Upper lobe of left lung (tissue), 6 donors: ENCODE measurements around the gene NBR1. TPM values are rescaled to one million over a fixed set of nuclear protein-coding genes. Genes with fewer than 3 reads are reported as not detected.

Source experiments
- ATAC-seq, 2 donors: fragments of 200-7000 bp; cut with Tn5 transposase; one replicate each; pipeline ENCODE4 v1.9.1; 2022; ENCODE audit warnings: mild to moderate bottlenecking in 2 of 2, moderate library complexity in 2 of 2; ENCODE audit not compliant: low FRiP score in 2 of 2
- DNase-seq, 2 donors: peaks; one replicate each; pipeline ENCODE4 v3.0.0-alpha.2; 2019 to 2020
- H3K27ac ChIP-seq, 4 donors: fragments of 200-600 bp; sonication (generic); one replicate each; pipeline ENCODE4 v1.5.1; 2016 to 2019
- H3K27me3 ChIP-seq, 4 donors: fragments of 200-600 bp; sonication (generic); one replicate each; pipeline ENCODE4 v1.5.1; 2017 to 2019
- H3K36me3 ChIP-seq, 4 donors: fragments of 200-600 bp; sonication (generic); one replicate each; pipeline ENCODE4 v1.5.1; 2016 to 2019
- H3K4me1 ChIP-seq, 4 donors: fragments of 200-600 bp; sonication (generic); one replicate each; pipeline ENCODE4 v1.5.1; 2018 to 2019
- H3K4me3 ChIP-seq, 4 donors: fragments of 200-600 bp; sonication (generic); one replicate each; pipeline ENCODE4 v1.5.1; 2017 to 2019; ENCODE audit warnings: mild to moderate bottlenecking in 2 of 4, moderate library complexity in 1 of 4
- H3K9me3 ChIP-seq, 4 donors: fragments of 200-600 bp; sonication (generic); one replicate each; pipeline ENCODE4 v1.5.1; 2018 to 2019
- CTCF ChIP-seq, 6 experiments: fragments of 450-650 bp in 4 of 6; fragments of 200-600 bp in 2 of 6; sonication (generic) in 2 of 6; IDR thresholded peaks; one replicate each; pipeline ENCODE4 v1.5.1; 2016 to 2019; ENCODE audit warnings: antibody characterized with exemption in 6 of 6
- EP300 ChIP-seq, 4 donors: sonication (generic); formaldehyde crosslinking; IDR thresholded peaks; one replicate each; pipeline ENCODE4 v1.5.1; 2017; ENCODE audit warnings: antibody characterized with exemption in 4 of 4, control low read depth in 2 of 4
- POLR2A ChIP-seq, 4 donors: fragments of 450-650 bp; IDR thresholded peaks; one replicate each; pipeline ENCODE4 v1.5.1; 2016 to 2017; ENCODE audit warnings: antibody characterized with exemption in 4 of 4, mild to moderate bottlenecking in 2 of 4
- POLR2AphosphoS5 ChIP-seq, 2 donors: sonication (generic); formaldehyde crosslinking; IDR thresholded peaks; one replicate each; pipeline ENCODE4 v1.5.1; 2017; ENCODE audit warnings: antibody characterized with exemption in 2 of 2
- WGBS, 2 donors: methylation state at CpG; one replicate each; pipeline ENCODE4 v1.1.5; 2017 to 2018; 5-methylcytosine and 5-hydroxymethylcytosine counted together
- total RNA-seq, 6 donors: library from RNA; depleted of rRNA in 4 of 6; stranded (reverse); fragments of >200 nt in 4 of 6; gene quantifications; one replicate each; pipeline versions ENCODE4 v1.1.0 to v1.2.1, GENCODE V29; 2016 to 2021
- donor health status: DM: no; HTN: no; CAD: no; lungs with moderate emphysema.
- donor health status: DM: no; HTN: yes; CAD: no; lungs with severe emphysema.

The NBR1 gene
- total RNA-seq, 6 donors from 2014 or later: 52.4 to 95.5 (median 76.5) TPM

- 1% methylated on average over 26 to 27 of the region's 27 CpGs for WGBS, 2 donors
- Histone ChIP-seq H3K27me3 (no peaks in the 10 kb centered on the region), H3K36me3 (no peaks in the 10 kb centered on the region), H3K4me3 (peak overlapping the region; percentile 60 to 86 (median 72)), H3K4me1 (peaks cover 40 to 50% (median 44%) of the 10 kb centered on the region in 4 donors), H3K27ac (peak overlapping the region; percentile 91 to 98 (median 96)), H3K9me3 (no peaks in the 10 kb centered on the region)
- ATAC-seq (peak; percentile 94 to 98), DNase-seq (peak in 1 of 2 donors; percentile 96)
- peak in 1 of 4 donors; percentile 54 for TF ChIP-seq POLR2A (IDR thresholded peaks at IDR 0.05)
- TF ChIP-seq POLR2AphosphoS5 (IDR thresholded peaks at IDR 0.05): peak; percentile 63 to 79
- TF ChIP-seq CTCF (IDR thresholded peaks at IDR 0.05): peak in 1 of 6 experiments; percentile 4
- TF ChIP-seq EP300 (IDR thresholded peaks at IDR 0.05): peak in 2 of 4 donors; percentile 2 to 11
Observed at GRCh38 chr17:43170140-43170765, 761 bp upstream of the NBR1 start.

DNA sequence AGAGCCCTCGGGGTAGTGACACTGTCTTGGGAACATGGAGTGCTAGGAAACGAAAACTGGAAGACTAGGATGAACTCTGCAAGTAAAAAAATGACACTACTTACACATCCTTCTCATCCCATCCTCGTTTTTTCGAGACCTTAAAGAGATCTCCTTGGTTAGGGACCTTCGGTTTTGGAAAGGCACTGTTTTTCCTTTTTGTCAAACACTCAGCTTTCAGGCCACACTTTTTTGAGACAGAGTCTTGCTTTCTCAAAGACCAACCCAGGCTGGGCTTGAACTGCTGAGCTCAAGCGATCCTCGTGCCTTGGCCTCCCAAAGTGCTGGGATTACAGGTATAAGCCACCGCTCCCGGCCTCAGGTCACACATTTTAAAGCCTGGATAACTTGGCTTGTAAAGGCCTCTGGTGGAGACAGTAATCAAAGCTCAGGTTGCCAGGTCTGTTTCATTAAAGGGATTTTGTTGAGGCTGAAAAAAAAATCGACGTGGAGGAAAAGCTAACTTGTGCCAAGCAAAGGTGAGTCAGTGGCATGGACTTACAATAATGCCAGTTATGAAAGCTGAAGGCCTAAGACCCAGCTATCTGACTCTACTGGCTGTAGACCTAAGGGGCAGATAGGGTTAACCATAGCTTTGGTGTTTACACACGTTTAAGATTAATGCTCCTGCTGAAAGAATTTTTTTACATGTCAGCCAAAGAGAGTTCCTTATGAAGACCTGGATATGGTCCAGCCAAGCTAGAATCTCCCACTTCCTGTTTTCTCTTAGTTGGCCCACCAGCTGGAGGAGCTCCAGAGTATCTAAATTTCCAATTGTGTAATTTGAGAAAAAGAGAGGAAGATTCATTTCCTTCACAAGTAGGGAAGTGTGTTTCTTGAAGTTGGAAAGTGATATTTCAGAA is 823 bp downstream of the NBR1 start:
- Histone ChIP-seq H3K27me3 (no peaks in the 10 kb centered on the region), H3K36me3 (peaks cover 6 to 13% (median 10%) of the 10 kb centered on the region in 4 donors), H3K27ac (peak overlapping the region; percentile 91 to 98 (median 96)), H3K4me1 (peaks cover 48 to 66% (median 58%) of the 10 kb centered on the region in 4 donors), H3K9me3 (no peaks in the 10 kb centered on the region), H3K4me3 (peak overlapping the region; percentile 62 to 86 (median 76))
- ATAC-seq (peak in 1 of 2 donors; percentile 16), DNase-seq (peak in 1 of 2 donors; percentile 54)
- TF ChIP-seq EP300 (IDR thresholded peaks at IDR 0.05) (no peak), POLR2A (IDR thresholded peaks at IDR 0.05) (no peak), CTCF (IDR thresholded peaks at IDR 0.05) (peak in 2 of 6 experiments; percentile 19 to 21), POLR2AphosphoS5 (IDR thresholded peaks at IDR 0.05) (peak in 1 of 2 donors; percentile 35)
- WGBS, 2 donors: 6 to 7% methylated on average over 12 of the region's 12 CpGs

DNA sequence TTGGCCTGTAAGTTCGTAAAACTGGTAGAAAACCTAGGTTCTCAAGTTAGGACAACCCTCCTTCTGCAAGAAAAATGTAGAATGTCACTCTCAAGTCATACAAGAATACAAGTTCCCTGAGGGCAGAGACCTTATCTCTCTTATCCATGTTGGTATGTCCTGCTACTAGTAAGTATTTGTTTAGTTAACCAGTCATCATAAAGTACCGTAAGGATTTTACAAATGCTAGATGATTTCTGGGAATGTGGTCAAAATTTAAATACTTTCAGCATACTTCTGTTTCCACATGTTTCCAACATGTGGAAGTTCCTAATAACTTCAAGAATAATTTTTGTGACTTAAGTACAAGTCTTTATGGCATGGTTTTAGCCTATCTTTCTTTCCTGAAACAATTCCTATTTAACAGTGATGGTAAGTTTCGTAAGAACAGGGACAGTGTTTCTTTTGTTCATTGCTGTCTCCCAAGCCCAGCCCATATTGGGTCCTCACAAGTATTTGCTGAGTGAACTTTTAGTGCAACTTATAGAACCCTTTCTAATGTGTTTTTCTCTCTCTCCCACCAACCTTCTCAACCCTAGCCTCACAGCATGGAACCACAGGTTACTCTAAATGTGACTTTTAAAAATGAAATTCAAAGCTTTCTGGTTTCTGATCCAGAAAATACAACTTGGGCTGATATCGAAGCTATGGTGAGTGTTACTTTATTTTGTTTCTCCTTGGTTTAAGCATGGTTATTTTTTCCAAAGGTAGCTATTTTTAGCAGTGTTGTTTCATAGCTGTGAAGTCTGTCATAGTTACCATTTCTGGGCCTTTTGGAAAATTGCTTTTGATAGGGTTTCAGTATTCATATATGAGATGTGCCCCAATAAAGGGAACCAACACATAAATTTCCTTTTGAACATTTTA is 4.5 kb downstream of the NBR1 start:
- H3K27me3 ChIP-seq: no peaks in the 10 kb centered on the region
- 63 to 74% methylated on average over 4 of the region's 4 CpGs for WGBS, 2 donors
- TF ChIP-seq EP300 (IDR thresholded peaks at IDR 0.05) (no peak), POLR2AphosphoS5 (IDR thresholded peaks at IDR 0.05) (no peak), POLR2A (IDR thresholded peaks at IDR 0.05) (no peak), CTCF (IDR thresholded peaks at IDR 0.05) (no peak)
- peaks cover 22 to 49% (median 32%) of the 10 kb centered on the region in 4 donors for H3K36me3 ChIP-seq
- peak overlapping the region in 1 of 4 donors; percentile 7 for H3K27ac ChIP-seq
- ATAC-seq: no peak
- H3K4me1 ChIP-seq: peaks cover 38 to 56% (median 47%) of the 10 kb centered on the region in 4 donors
- H3K4me3 ChIP-seq: no peak overlapping the region
- DNase-seq: no peak
- H3K9me3 ChIP-seq: no peaks in the 10 kb centered on the region

DNA sequence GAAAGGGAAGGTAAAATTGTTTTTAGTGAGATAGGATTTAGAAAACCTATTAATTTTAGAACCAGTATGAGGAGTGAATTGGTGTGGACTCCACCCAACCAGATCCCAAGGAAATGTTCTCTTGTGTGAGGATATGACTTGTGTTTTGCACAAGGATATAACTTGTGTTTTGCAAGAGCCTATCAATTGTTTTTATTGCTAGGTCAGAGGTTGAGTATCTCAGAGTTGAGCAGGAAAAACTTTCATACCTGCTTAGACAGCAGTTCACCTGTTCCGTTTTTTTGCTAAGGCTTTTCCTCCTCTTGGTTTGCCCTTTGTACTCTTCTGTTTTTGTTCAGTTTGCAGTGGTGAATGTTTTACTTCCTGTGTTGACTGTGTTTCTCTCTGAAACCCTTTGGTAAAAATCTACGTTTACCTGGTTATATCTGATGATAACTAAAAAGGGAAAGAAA is 5.1 kb downstream of the NBR1 start:
- no peak overlapping the region for H3K4me3 ChIP-seq
- DNase-seq (no peak), ATAC-seq (no peak)
- H3K27me3 ChIP-seq: no peaks in the 10 kb centered on the region
- WGBS, 2 donors: 58 to 61% methylated on average over 2 of the region's 2 CpGs
- peaks cover 38 to 56% (median 47%) of the 10 kb centered on the region in 4 donors for H3K4me1 ChIP-seq
- H3K9me3 ChIP-seq: no peaks in the 10 kb centered on the region
- TF ChIP-seq EP300 (IDR thresholded peaks at IDR 0.05) (no peak), POLR2AphosphoS5 (IDR thresholded peaks at IDR 0.05) (no peak), POLR2A (IDR thresholded peaks at IDR 0.05) (no peak), CTCF (IDR thresholded peaks at IDR 0.05) (no peak)
- H3K36me3 ChIP-seq: peaks cover 26 to 56% (median 38%) of the 10 kb centered on the region in 4 donors
- H3K27ac ChIP-seq: peak overlapping the region in 1 of 4 donors; percentile 7
